GM12878 (cell line): ENCODE data around the gene TMC7. TPM values are rescaled to one million over a fixed set of nuclear protein-coding genes. Genes with fewer than 3 reads are reported as not detected.
A peak's percentile ranks its signal among the peaks of the same experiment; 100 is the strongest.

ENCODE experiments used
- ATAC-seq: fragments of 200-7000 bp; cut with Tn5 transposase; 3 replicates; pipeline ENCODE4 v1.9.1; 2020; ENCODE audit warnings: mild to moderate bottlenecking, moderate library complexity
- Bru-seq: library from RNA; stranded (reverse); fragments of 400-500 nt; gene quantifications from one replicate; lab custom pipeline; 2021; lab: Mats Ljungman, UMichigan
- BruChase-seq, 2 experiments: library from RNA; stranded (reverse); fragments of 400-500 nt; gene quantifications; one replicate each; lab custom pipeline; 2021; lab: Mats Ljungman, UMichigan
- BruUV-seq: library from RNA; stranded (reverse); fragments of 400-500 nt; replicated peaks from 2 replicates; lab custom pipeline; 2021; lab: Mats Ljungman, UMichigan
- CTCF ChIA-PET: fragments of 300-600 bp; sonication (Branson Sonifier 250); formaldehyde crosslinking; extraction: SDS; loops from one replicate; lab custom pipeline; 2021; ENCODE audit warnings: inconsistent platforms; lab: Yijun Ruan, JAX
- POLR2A ChIA-PET: fragments of 350-600 bp; formaldehyde crosslinking; extraction: SDS; loops from one replicate; lab custom pipeline; 2021; ENCODE audit warnings: inconsistent platforms; lab: Charles Lee
- RAD21 ChIA-PET: fragments of 300-600 bp; sonication (Branson Sonifier 250); formaldehyde crosslinking; loops from one replicate; lab custom pipeline; 2023; ENCODE audit warnings: antibody characterized with exemption; ENCODE audit not compliant: unreplicated experiment; lab: Charles Lee
- SMC1A ChIA-PET: fragments of 300-600 bp; sonication (Branson Sonifier 250); formaldehyde crosslinking; loops from one replicate; lab custom pipeline; 2023; ENCODE audit not compliant: unreplicated experiment, uncharacterized antibody; lab: Charles Lee
- DNase-seq: peaks from one replicate; pipeline ENCODE4 v3.0.0-alpha.2; 2011; ENCODE audit warnings: low read depth, low spot score
- FAIRE-seq: peaks from 3 replicates; lab custom pipeline; 2011; peaks lifted over from hg19 to GRCh38; lab: Jason Lieb, UNC
- H2AFZ ChIP-seq: 2 replicates; pipeline ENCODE4 v1.6.0; 2011; ENCODE audit warnings: low read depth, low read length, control low read depth; ENCODE audit not compliant: control insufficient read depth
- H3K27ac ChIP-seq: 2 replicates; pipeline ENCODE4 v1.5.1; 2011; ENCODE audit warnings: control low read depth; ENCODE audit not compliant: control insufficient read depth, insufficient read depth
- H3K27me3 ChIP-seq, 2 experiments: replicated peaks in 1 of 2; 2 replicates each; pipeline versions ENCODE4 v1.6.0 to v1.6.1; 2011; ENCODE audit warnings: low read length in 1 of 2; ENCODE audit not compliant: control insufficient read depth in 2 of 2, insufficient read depth in 2 of 2
- H3K36me3 ChIP-seq, 2 experiments: 2 replicates each; pipeline ENCODE4 v1.5.1; 2011; ENCODE audit warnings: low read length in 1 of 2; ENCODE audit not compliant: control insufficient read depth in 2 of 2, insufficient read depth in 2 of 2
- H3K4me1 ChIP-seq: 2 replicates; pipeline ENCODE4 v1.6.1; 2011; ENCODE audit warnings: mild to moderate bottlenecking, low read length, moderate library complexity, mixed read lengths; ENCODE audit not compliant: control insufficient read depth, insufficient read depth
- H3K4me2 ChIP-seq: 2 replicates; pipeline ENCODE4 v1.6.0; 2011; ENCODE audit warnings: control low read depth; ENCODE audit not compliant: control insufficient read depth, insufficient read depth
- H3K4me3 ChIP-seq: fragments of 200-600 bp; sonication (generic); 2 replicates; pipeline ENCODE4 v1.5.1; 2016
- H3K79me2 ChIP-seq: 2 replicates; pipeline ENCODE4 v1.6.0; 2011; ENCODE audit warnings: low read length; ENCODE audit not compliant: control insufficient read depth, insufficient read depth
- H3K9ac ChIP-seq: 2 replicates; pipeline ENCODE4 v1.8.0; 2011; ENCODE audit warnings: low read length, control low read depth, mixed read lengths; ENCODE audit not compliant: control insufficient read depth, insufficient read depth
- H3K9me3 ChIP-seq: replicated peaks from 3 replicates; pipeline ENCODE4 v1.5.1; 2011; ENCODE audit warnings: mild to moderate bottlenecking, low read length; ENCODE audit not compliant: control insufficient read depth, insufficient read depth
- H4K20me1 ChIP-seq: 2 replicates; pipeline ENCODE4 v1.6.0; 2011; ENCODE audit not compliant: control insufficient read depth, insufficient read depth
- HDAC6 ChIP-seq: fragments of 200-600 bp; sonication (generic); IDR thresholded peaks from one replicate; pipeline ENCODE4 v1.8.0; 2017; ENCODE audit warnings: antibody characterized with exemption; ENCODE audit not compliant: unreplicated experiment
- KLF5 ChIP-seq: fragments of 450-650 bp; IDR thresholded peaks from 2 replicates; pipeline ENCODE4 v1.6.1; 2014; ENCODE audit warnings: mild to moderate bottlenecking; ENCODE audit not compliant: partially characterized antibody
- RAD21 ChIP-seq: IDR thresholded peaks from 2 replicates; pipeline ENCODE4 v1.6.1; 2011; ENCODE audit warnings: mild to moderate bottlenecking, low read depth, low read length, moderate library complexity; ENCODE audit not compliant: insufficient read depth
- WGBS: methylation state at CpG from one replicate; pipeline ENCODE4 v1.1.6; 2016; ENCODE audit warnings: low lambda C conversion rate; ENCODE audit not compliant: insufficient replicate concordance, insufficient coverage; ENCODE audit errors: missing lambda C conversion rate; 5-methylcytosine and 5-hydroxymethylcytosine counted together
- in situ Hi-C: fragments of 300-500 bp; cut with MboI; formaldehyde crosslinking; loops from 9 replicates; pipeline ENCODE4 v1.14.3; 2018; ENCODE audit warnings: mixed read lengths
- intact Hi-C: fragments of 100-400 bp; cut with micrococcal nuclease; formaldehyde crosslinking; loops from one replicate; pipeline ENCODE4 v1.14.2; 2022; ENCODE audit not compliant: unreplicated experiment
- long read RNA-seq, 2 experiments: library from polyadenylated mRNA; unstranded; transcript quantifications; one replicate each; pipeline ENCODE4 v2.0.0, GENCODE V29; 2019 to 2020
- polyA minus RNA-seq, 3 experiments: library from RNA; depleted of rRNA, polyadenylated mRNA; stranded (reverse); fragments of >200 nt; gene quantifications; 2 replicates each; pipeline ENCODE4 v1.2.3, GENCODE V29; 2011
- polyA plus RNA-seq, 11 experiments: library from polyadenylated mRNA; depleted of rRNA in 4 of 11; unstranded in 6 of 11; stranded (reverse) in 5 of 11; fragments of >200 nt; fragmentation: Nextera tagmentation in 4 of 11; fragmentation: Illumina TruSeq in 1 of 11; extraction: Ambion mirVana in 4 of 11; extraction: Trizol in 1 of 11; gene quantifications; 1 replicate in 1 of 11; 2 replicates in 10 of 11; pipeline versions ENCODE4 v1.2.1 to v1.2.3, GENCODE V29; 2011 to 2016; ENCODE audit warnings: inconsistent platforms in 2 of 11, missing spikeins in 2 of 11, low read depth in 1 of 11
- total RNA-seq, 4 experiments: library from RNA; depleted of rRNA in 3 of 4; stranded (reverse); fragments of >200 nt in 3 of 4; fragmentation: Illumina TruSeq in 1 of 4; extraction: Trizol in 1 of 4; gene quantifications; 2 replicates each; pipeline versions ENCODE4 v1.2.1 to v1.2.3, GENCODE V29; 2013 to 2021
- TF ChIP-seq, protein P1 (sequence below), 3 experiments: IDR thresholded peaks in 2 of 3; conservative IDR thresholded peaks in 1 of 3; 2 replicates each; pipeline ENCODE4 v1.5.1; 2011; ENCODE audit warnings: low read depth in 3 of 3, low read length in 3 of 3, mild to moderate bottlenecking in 3 of 3, control low read depth in 2 of 3, moderate library complexity in 2 of 3, inconsistent platforms in 1 of 3, mixed read lengths in 1 of 3; ENCODE audit not compliant: control insufficient read depth in 2 of 3, insufficient read depth in 1 of 3; ENCODE audit errors: extremely low read depth in 1 of 3

The TMC7 gene
- total RNA-seq (2013; cell fraction: nucleolus; rRNA removed) = not detected in 2 replicates
- total RNA-seq (2014; rRNA removed) (not detected in 2 replicates), total RNA-seq (2014; rRNA removed; fragmentation: Illumina TruSeq; extraction: Trizol) (not detected in 2 replicates), total RNA-seq (2021) (not detected in 2 replicates), polyA plus RNA-seq (2011; rRNA removed) (not detected in 2 replicates), polyA plus RNA-seq (2014; fragmentation: Illumina TruSeq; extraction: Trizol) (0.14 TPM in 1 of 2 replicates, not detected in the other), polyA plus RNA-seq (2014; fragmentation: Nextera tagmentation; extraction: Ambion mirVana) (not detected), polyA plus RNA-seq (2014; rRNA removed) (not detected in 2 replicates), polyA plus RNA-seq (2016; fragmentation: Nextera tagmentation; extraction: Ambion mirVana) (under 1 TPM in 1 of 2 experiments, not detected in 1; 0.15 TPM), polyA minus RNA-seq (2011; rRNA and poly(A)+ RNA removed) (not detected in 2 replicates), Bru-seq, nascent RNA (percentile 10 among the genes with signal in this experiment), BruChase-seq, experiment 1, labeled RNA remaining after a 6-hour chase (percentile 14 among the genes with signal in this experiment), BruChase-seq, experiment 2, labeled RNA remaining after a 2-hour chase (percentile 19 among the genes with signal in this experiment)
- polyA plus RNA-seq (2011; ENCODE audit: low read depth) = not detected
- not detected in 2 replicates for polyA plus RNA-seq (2011; cell fraction: cytosol; rRNA removed)
- polyA plus RNA-seq (2011; cell fraction: nucleus; rRNA removed) = not detected in 2 replicates
- polyA plus RNA-seq (2012) = not detected in 2 replicates
- polyA minus RNA-seq (2011; cell fraction: cytosol; rRNA and poly(A)+ RNA removed) = not detected in 2 replicates
- polyA minus RNA-seq (2011; cell fraction: nucleus; rRNA and poly(A)+ RNA removed) = not detected in 2 replicates
- long read RNA-seq, experiment 1 = 0 reads
- long read RNA-seq, experiment 2, partial matches to known transcripts = 0 of 1 reads
- long read RNA-seq, experiment 2, other reads (novel, unspliced or antisense) = 1 of 1 reads

DNA sequence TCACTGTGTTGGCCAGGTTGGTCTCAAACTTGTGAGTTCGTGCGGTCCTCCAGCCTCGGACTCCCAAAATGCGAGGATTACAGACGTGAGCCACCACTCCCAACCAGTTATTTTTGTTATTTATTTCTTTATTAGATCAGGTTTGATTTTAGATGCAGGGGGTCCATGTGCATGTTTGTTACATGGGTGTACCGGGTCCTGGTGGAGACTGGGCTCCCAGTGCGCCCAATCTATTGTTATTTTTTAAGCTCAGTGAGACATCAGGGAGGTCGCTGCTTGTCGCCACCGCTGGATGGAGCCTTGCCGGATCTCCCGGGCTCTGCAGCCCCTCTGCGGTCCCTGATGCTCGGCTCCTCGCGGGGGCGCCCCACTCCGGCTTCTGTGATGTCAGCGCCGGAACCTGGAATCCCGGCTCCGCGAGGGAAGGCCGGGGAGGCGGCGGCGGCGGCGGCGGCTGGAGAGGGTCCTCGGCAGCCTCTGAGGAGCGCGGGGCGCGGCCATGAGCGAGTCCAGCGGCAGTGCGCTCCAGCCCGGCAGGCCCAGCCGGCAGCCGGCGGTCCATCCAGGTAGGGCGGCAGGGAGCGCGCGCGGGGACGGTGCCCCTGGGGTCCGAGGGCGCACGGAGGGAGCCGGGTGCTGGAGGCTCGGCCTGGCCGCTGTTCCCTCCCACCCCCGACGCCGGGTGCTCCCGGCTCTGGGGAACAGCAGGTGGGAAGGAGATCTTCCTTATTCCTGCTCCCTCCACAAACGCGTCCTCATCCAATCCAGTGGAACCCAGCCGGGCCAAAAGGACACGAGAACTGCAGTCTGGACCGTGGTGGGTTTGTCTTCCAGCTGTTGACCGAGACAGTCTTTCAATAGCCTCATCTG, at the start of gene TMC7:
TSS of gene TMC7 (plus strand) at position 370 of the 870 bp plus-strand sequence. CDS start at position 500, 130 bp downstream.
- ATAC-seq (no peak; the same call in 2 of the 3 replicates), DNase-seq (no peak), FAIRE-seq (no peak)
- no TSS peak for BruUV-seq
- Histone ChIP-seq H3K79me2 (no peaks in the 10 kb centered on the region), H3K27ac (no peak within 1 kb of the TSS), H3K27me3 (peaks cover 2 to 3% of the 10 kb centered on the region in 2 experiments; a peak in 3 of 4 replicates), H3K9ac (no peak within 1 kb of the TSS), H3K36me3 (no peaks in the 10 kb centered on the region), H3K4me3 (peak within 1 kb of the TSS; percentile 44; the same call in 1 of the 2 replicates), H2AFZ (no peak within 1 kb of the TSS), H4K20me1 (no peaks in the 10 kb centered on the region), H3K9me3 (no peaks in the 10 kb centered on the region), H3K4me1 (no peaks in the 10 kb centered on the region), H3K4me2 (no peak within 1 kb of the TSS)
- in situ Hi-C loops = no loop called here
- ChIA-PET SMC1A (no interaction called here), RAD21 (no interaction called here), POLR2A (no interaction called here), CTCF (no interaction called here)
- WGBS = 24% methylated on average over 23 of the region's 64 CpGs
- intact Hi-C loops = no loop called here
- TF ChIP-seq RAD21 (peak; percentile 10; the same call in 1 of the 2 replicates), KLF5 (no peak), HDAC6 (peak; percentile 37)
- TF ChIP-seq, protein P1, sequence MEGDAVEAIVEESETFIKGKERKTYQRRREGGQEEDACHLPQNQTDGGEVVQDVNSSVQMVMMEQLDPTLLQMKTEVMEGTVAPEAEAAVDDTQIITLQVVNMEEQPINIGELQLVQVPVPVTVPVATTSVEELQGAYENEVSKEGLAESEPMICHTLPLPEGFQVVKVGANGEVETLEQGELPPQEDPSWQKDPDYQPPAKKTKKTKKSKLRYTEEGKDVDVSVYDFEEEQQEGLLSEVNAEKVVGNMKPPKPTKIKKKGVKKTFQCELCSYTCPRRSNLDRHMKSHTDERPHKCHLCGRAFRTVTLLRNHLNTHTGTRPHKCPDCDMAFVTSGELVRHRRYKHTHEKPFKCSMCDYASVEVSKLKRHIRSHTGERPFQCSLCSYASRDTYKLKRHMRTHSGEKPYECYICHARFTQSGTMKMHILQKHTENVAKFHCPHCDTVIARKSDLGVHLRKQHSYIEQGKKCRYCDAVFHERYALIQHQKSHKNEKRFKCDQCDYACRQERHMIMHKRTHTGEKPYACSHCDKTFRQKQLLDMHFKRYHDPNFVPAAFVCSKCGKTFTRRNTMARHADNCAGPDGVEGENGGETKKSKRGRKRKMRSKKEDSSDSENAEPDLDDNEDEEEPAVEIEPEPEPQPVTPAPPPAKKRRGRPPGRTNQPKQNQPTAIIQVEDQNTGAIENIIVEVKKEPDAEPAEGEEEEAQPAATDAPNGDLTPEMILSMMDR (IDR thresholded peaks at IDR 0.05 in 2 of 3, conservative IDR thresholded peaks at IDR 0.05 in 1 of 3; ENCODE audit: control insufficient read depth in 2 of 3, extremely low read depth in 1 of 3, insufficient read depth in 1 of 3, low read depth in 3 of 3, low read length in 3 of 3) = peak in 1 of 3 experiments; percentile 31; a peak in 3 of 6 replicates
